Limb (tissue), 2 donors: ENCODE data around the gene PGBD5.

Experiments used
- DNase-seq, 2 donors: peaks; one replicate each; pipeline ENCODE4 v3.0.0-alpha.2; 2016; ENCODE audit errors: extremely low spot score in 2 of 2

Gene PGBD5

GRCh38 chr1:230265200-230266115 lies 160.7 kb downstream of the PGBD5 start:
- DNase-seq: no peak
